IMR-90 (cell line): ENCODE measurements around the gene PBXIP1.

Experiments
- BHLHE40 ChIP-seq: fragments of 150-350 bp; IDR thresholded peaks from 2 replicates; pipeline ENCODE4 v1.6.1; 2016; ENCODE audit warnings: mild to moderate bottlenecking, low read depth, low read length
- CEBPB ChIP-seq: IDR thresholded peaks from 2 replicates; pipeline ENCODE4 v1.6.1; 2012; ENCODE audit warnings: low read depth, low read length, improper control_type of control experiment
- FOS ChIP-seq: fragments of 150-350 bp; IDR thresholded peaks from 2 replicates; pipeline ENCODE4 v1.6.1; 2016; ENCODE audit warnings: low read depth, low read length
- MAFK ChIP-seq: IDR thresholded peaks from 2 replicates; pipeline ENCODE4 v1.6.1; 2012; ENCODE audit warnings: low read depth, low read length, improper control_type of control experiment
- MXI1 ChIP-seq: IDR thresholded peaks from 2 replicates; pipeline ENCODE4 v1.6.1; 2012; ENCODE audit warnings: low read depth, mild to moderate bottlenecking, low read length, moderate library complexity, borderline replicate concordance
- NFE2L2 ChIP-seq: fragments of 150-350 bp; IDR thresholded peaks from 2 replicates; pipeline ENCODE4 v1.6.1; 2016; ENCODE audit warnings: low read depth, mild to moderate bottlenecking, low read length
- POLR2A ChIP-seq: IDR thresholded peaks from 2 replicates; pipeline ENCODE4 v1.6.1; 2012; ENCODE audit warnings: mild to moderate bottlenecking, low read depth, low read length
- RFX5 ChIP-seq: IDR thresholded peaks from 2 replicates; pipeline ENCODE4 v1.8.0; 2012; ENCODE audit warnings: low read depth, mild to moderate bottlenecking, low read length, moderate library complexity
- SMC3 ChIP-seq: fragments of 150-350 bp; IDR thresholded peaks from 2 replicates; pipeline ENCODE4 v1.6.1; 2016; ENCODE audit warnings: low read depth, mild to moderate bottlenecking, antibody characterized with exemption, low read length, moderate library complexity
- TF ChIP-seq, protein P1 (sequence below): conservative IDR thresholded peaks from 2 replicates; pipeline ENCODE4 v1.5.1; 2012; ENCODE audit warnings: mild to moderate bottlenecking, low read depth, low read length, improper control_type of control experiment
- TF ChIP-seq, protein P2 (sequence below): fragments of 150-350 bp; IDR thresholded peaks from 2 replicates; pipeline ENCODE4 v1.6.1; 2017; ENCODE audit warnings: mild to moderate bottlenecking, antibody characterized with exemption, low read length, low read depth

DNA sequence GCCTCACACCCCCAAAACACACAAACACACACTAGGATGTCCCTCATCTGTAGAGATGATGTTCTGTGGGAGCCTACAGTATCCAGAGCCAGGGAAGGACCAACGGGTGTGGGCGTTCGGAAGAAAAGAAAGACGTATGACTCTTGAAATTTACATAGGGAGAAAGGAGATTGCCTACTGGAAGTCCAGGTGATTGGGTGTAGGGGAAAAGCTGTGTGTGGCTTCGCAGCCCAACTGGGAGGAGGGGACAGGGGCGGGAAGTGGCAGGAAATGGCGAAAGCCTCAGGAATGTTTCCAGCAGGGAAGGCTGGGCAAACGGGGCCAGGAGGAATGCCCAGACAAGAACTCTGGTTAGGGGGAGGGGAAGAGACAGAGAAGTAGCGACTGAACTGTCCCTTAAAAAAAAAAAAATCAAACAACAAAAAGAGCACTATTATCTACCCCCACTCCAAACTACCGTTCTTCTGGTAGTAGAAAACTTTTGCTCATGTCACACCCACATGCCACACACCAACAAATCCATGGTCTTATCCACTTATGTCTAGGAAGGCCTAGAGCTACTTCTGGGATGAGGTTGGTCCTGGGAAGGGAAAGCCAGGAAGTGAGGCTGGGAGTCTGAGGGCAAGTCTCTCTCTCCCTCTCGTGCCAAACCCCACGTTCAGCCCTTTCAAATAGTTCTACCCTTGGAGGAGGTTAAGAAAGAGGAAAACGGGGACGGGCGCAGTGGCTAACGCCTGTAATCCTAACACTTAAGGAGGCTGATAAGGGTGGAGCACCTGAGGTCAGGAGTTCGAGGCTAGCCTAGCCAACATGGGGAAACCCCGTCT lies 16.8 kb upstream of the PBXIP1 start:
- TF ChIP-seq, protein P1, sequence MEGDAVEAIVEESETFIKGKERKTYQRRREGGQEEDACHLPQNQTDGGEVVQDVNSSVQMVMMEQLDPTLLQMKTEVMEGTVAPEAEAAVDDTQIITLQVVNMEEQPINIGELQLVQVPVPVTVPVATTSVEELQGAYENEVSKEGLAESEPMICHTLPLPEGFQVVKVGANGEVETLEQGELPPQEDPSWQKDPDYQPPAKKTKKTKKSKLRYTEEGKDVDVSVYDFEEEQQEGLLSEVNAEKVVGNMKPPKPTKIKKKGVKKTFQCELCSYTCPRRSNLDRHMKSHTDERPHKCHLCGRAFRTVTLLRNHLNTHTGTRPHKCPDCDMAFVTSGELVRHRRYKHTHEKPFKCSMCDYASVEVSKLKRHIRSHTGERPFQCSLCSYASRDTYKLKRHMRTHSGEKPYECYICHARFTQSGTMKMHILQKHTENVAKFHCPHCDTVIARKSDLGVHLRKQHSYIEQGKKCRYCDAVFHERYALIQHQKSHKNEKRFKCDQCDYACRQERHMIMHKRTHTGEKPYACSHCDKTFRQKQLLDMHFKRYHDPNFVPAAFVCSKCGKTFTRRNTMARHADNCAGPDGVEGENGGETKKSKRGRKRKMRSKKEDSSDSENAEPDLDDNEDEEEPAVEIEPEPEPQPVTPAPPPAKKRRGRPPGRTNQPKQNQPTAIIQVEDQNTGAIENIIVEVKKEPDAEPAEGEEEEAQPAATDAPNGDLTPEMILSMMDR, result no peak
- TF ChIP-seq CEBPB (peak; percentile 79), POLR2A (peak; percentile 46), SMC3 (0 out of 2 replicates have a peak, but pooled peaks have one; percentile 12), MXI1 (peak; percentile 25; the same call in 1 of the 2 replicates), FOS (no peak), BHLHE40 (no peak), NFE2L2 (no peak), RFX5 (no peak), MAFK (no peak)
- TF ChIP-seq, protein P2, sequence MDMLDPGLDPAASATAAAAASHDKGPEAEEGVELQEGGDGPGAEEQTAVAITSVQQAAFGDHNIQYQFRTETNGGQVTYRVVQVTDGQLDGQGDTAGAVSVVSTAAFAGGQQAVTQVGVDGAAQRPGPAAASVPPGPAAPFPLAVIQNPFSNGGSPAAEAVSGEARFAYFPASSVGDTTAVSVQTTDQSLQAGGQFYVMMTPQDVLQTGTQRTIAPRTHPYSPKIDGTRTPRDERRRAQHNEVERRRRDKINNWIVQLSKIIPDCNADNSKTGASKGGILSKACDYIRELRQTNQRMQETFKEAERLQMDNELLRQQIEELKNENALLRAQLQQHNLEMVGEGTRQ, result no peak
